HepG2 (cell line): ENCODE results near the gene MON1A. TPM values are rescaled to one million over a fixed set of nuclear protein-coding genes. Genes with fewer than 3 reads are reported as not detected.

Experiments used
- HMGXB4 ChIP-seq, 2 experiments: sonication (generic) in 1 of 2; formaldehyde crosslinking in 1 of 2; IDR thresholded peaks; 2 replicates each; pipeline versions ENCODE4 v1.4.0 to v1.6.1; 2018 to 2020; ENCODE audit warnings: missing genetic modification reagents in 2 of 2, borderline replicate concordance in 1 of 2, low read depth in 1 of 2, mild to moderate bottlenecking in 1 of 2, missing biosample characterization in 1 of 2
- KAT2B ChIP-seq: fragments of 150-350 bp; IDR thresholded peaks from 2 replicates; pipeline ENCODE4 v1.6.1; 2014; ENCODE audit warnings: low read depth, low read length, borderline replicate concordance
- KLF6 ChIP-seq: IDR thresholded peaks from 2 replicates; pipeline ENCODE4 v1.8.0; 2016; ENCODE audit warnings: missing biosample characterization, missing genetic modification reagents
- MYC ChIP-seq: sonication (generic); formaldehyde crosslinking; IDR thresholded peaks from 2 replicates; pipeline ENCODE4 v1.9.0; 2021; ENCODE audit warnings: missing genetic modification reagents, borderline replicate concordance
- PITX1 ChIP-seq: sonication (generic); formaldehyde crosslinking; IDR thresholded peaks from 2 replicates; pipeline ENCODE4 v1.5.1; 2020; ENCODE audit warnings: mild to moderate bottlenecking, missing genetic modification reagents
- RERE ChIP-seq: IDR thresholded peaks from 2 replicates; pipeline ENCODE4 v1.6.1; 2016; ENCODE audit warnings: low read depth, missing genetic modification reagents, missing compliant biosample characterization
- SMARCC2 ChIP-seq: fragments of 450-650 bp; IDR thresholded peaks from 2 replicates; pipeline ENCODE4 v1.6.1; 2017; ENCODE audit warnings: antibody characterized with exemption, mild to moderate bottlenecking
- SNAPC4 ChIP-seq: sonication (generic); formaldehyde crosslinking; IDR thresholded peaks from 2 replicates; pipeline ENCODE4 v1.4.0; 2020; ENCODE audit warnings: mild to moderate bottlenecking, missing genetic modification reagents
- TCF12 ChIP-seq, 2 experiments: fragments of 450-650 bp in 1 of 2; sonication (generic) in 1 of 2; formaldehyde crosslinking in 1 of 2; IDR thresholded peaks; 2 replicates each; pipeline versions ENCODE4 v1.6.1 to v1.8.0; 2017 to 2022; ENCODE audit warnings: antibody characterized with exemption in 1 of 2, mild to moderate bottlenecking in 1 of 2, missing genetic modification reagents in 1 of 2, moderate library complexity in 1 of 2
- ZBTB38 ChIP-seq: sonication (generic); formaldehyde crosslinking; IDR thresholded peaks from 2 replicates; pipeline ENCODE4 v1.5.1; 2020; ENCODE audit warnings: mild to moderate bottlenecking, missing genetic modification reagents
- ZNF10 ChIP-seq: sonication (generic); formaldehyde crosslinking; IDR thresholded peaks from 2 replicates; pipeline ENCODE4 v1.4.0; 2020; ENCODE audit warnings: mild to moderate bottlenecking, low read depth, missing genetic modification reagents, borderline replicate concordance
- ZNF75D ChIP-seq: sonication (generic); formaldehyde crosslinking; IDR thresholded peaks from 2 replicates; pipeline ENCODE4 v1.8.1; 2023; ENCODE audit warnings: missing genetic modification reagents, mild to moderate bottlenecking, borderline replicate concordance
- polyA plus RNA-seq, 8 experiments: library from polyadenylated mRNA; depleted of rRNA in 3 of 8; stranded (reverse) in 7 of 8; unstranded in 1 of 8; fragments of >200 nt; fragmentation: Illumina TruSeq in 4 of 8; extraction: Trizol in 4 of 8; gene quantifications; 2 replicates each; pipeline versions ENCODE4 v1.2.1 to v1.2.3, GENCODE V29; 2011 to 2016; ENCODE audit warnings: low read depth in 4 of 8, missing spikeins in 1 of 8, mixed read lengths in 1 of 8; ENCODE audit not compliant: insufficient read depth in 1 of 8
- total RNA-seq, 5 experiments: library from RNA; depleted of rRNA; stranded (reverse); fragments of >200 nt; fragmentation: Illumina TruSeq; extraction: Trizol; gene quantifications; 2 replicates each; pipeline ENCODE4 v1.2.3, GENCODE V29; 2016; ENCODE audit warnings: low read depth in 1 of 5

The MON1A gene
- total and polyA plus RNA-seq, 2 of the 13 experiments (the other 11 are each of a cell fraction or from before 2014, with no cell fraction given): 4.6 to 9.0 TPM

- peak; percentile 25; the same call in 1 of the 2 replicates for TF ChIP-seq RERE
- TF ChIP-seq TCF12 (IDR thresholded peaks at IDR 0.05): no peak
- peak; percentile 92 for TF ChIP-seq TCF12 (CRISPR knock-in tag; IDR thresholded peaks at IDR 0.05)
- peak; percentile 87 to 89 for TF ChIP-seq HMGXB4 (CRISPR knock-in tag; IDR thresholded peaks at IDR 0.05; ENCODE audit: borderline replicate concordance in 1 of 2, low read depth in 1 of 2)
- TF ChIP-seq ZNF10 (CRISPR knock-in tag): no peak
- peak; percentile 93 for TF ChIP-seq SNAPC4 (CRISPR knock-in tag)
- peak; percentile 85 for TF ChIP-seq ZBTB38 (CRISPR knock-in tag)
- TF ChIP-seq PITX1 (CRISPR knock-in tag): 0 out of 2 replicates have a peak, but pooled peaks have one; percentile 33
- TF ChIP-seq SMARCC2: no peak
- TF ChIP-seq ZNF75D (CRISPR knock-in tag): no peak
- peak; percentile 91; the same call in 1 of the 2 replicates for TF ChIP-seq KLF6 (CRISPR knock-in tag)
- peak; percentile 87 for TF ChIP-seq MYC
- no peak for TF ChIP-seq KAT2B
These were observed 10.5 kb upstream of the MON1A start, which contains the start of gene RBM6 (continued) for GRCh38 chr3:49939858-49940666.
